ENCODE data around the gene TOP2A. TPM values are rescaled to one million over a fixed set of nuclear protein-coding genes. Genes with fewer than 3 reads are reported as not detected.

The TOP2A gene
- total and polyA plus RNA-seq, 9 of the 15 experiments (the other 6 are each of a cell fraction or from before 2014, with no cell fraction given): 133 to 347 (median 259) TPM

GRCh38 chr17:40347319-40348135 lies 70.2 kb downstream of the TOP2A start:
- FAIRE-seq (no peak), ATAC-seq (no peak), DNase-seq (ENCODE audit: extremely low read depth in 1 of 4, low spot score in 3 of 4) (peak in 2 of 4 experiments; percentile 49 to 52)
- Histone ChIP-seq H2AFZ (ENCODE audit: low read depth, low read length) (no peak overlapping the region), H3K27me3 (ENCODE audit: control insufficient read depth in 2 of 2, insufficient read depth in 2 of 2, low read length in 2 of 2) (no peaks in the 10 kb centered on the region), H3K9me1 (ENCODE audit: control insufficient read depth, insufficient read depth, low read length) (no peaks in the 10 kb centered on the region), H3K4me1 (replicated peaks in 1 of 2; ENCODE audit: control insufficient read depth in 2 of 2, insufficient read depth in 2 of 2, low read length in 2 of 2) (peaks cover 50 to 74% of the 10 kb centered on the region in 2 experiments), H3K9ac (ENCODE audit: insufficient read depth in 1 of 2, low read depth in 2 of 2, low read length in 2 of 2) (peak overlapping the region; percentile 16 to 44; a peak in 2 of 4 replicates), H4K20me1 (replicated peaks; ENCODE audit: control insufficient read depth, insufficient read depth, low read length) (0 out of 2 replicates have a peak, but pooled peaks cover 3% of the 10 kb centered on the region), H3K79me2 (ENCODE audit: control insufficient read depth, insufficient read depth, low read length) (peaks cover 64% of the 10 kb centered on the region), H3K9me3 (replicated peaks; ENCODE audit: control insufficient read depth, insufficient read depth, low read depth, low read length) (no peaks in the 10 kb centered on the region), H3K4me2 (ENCODE audit: insufficient read depth, low read length) (peak overlapping the region; percentile 38; the same call in 1 of the 2 replicates), H3K4me3 (no peak overlapping the region), H3K36me3 (ENCODE audit: control insufficient read depth, insufficient read depth, low read length) (peaks cover 46% of the 10 kb centered on the region; the same call in 2 of the 3 replicates), H3K27ac (ENCODE audit: extremely low read depth, low read depth, low read length) (peak overlapping the region; percentile 15; the same call in 1 of the 3 replicates)
- in situ Hi-C loops (cut with MboI) (no loop called here), intact Hi-C loops (cut with micrococcal nuclease) (no loop called here)
- TF ChIP-seq HINFP (tag; conservative IDR thresholded peaks at IDR 0.05; ENCODE audit: low read depth) (no peak), SIN3B (IDR thresholded peaks at IDR 0.05; ENCODE audit: low read depth) (no peak), VEZF1 (CRISPR knock-in tag; IDR thresholded peaks at IDR 0.05) (peak; percentile 86), GABPA (tag; conservative IDR thresholded peaks at IDR 0.05; ENCODE audit: low read depth) (peak; percentile 77), E4F1 (CRISPR knock-in tag; IDR thresholded peaks at IDR 0.05; ENCODE audit: borderline replicate concordance) (no peak)
- ChIA-PET CTCF (ENCODE audit: low intra/inter-chr PET ratio) (no interaction called here), POLR2A (interaction anchor here (1.1 kb wide), 1 partner anchor 11 kb away, joined by 4 read pairs; no protein-coding TSS in a partner anchor)
- WGBS (ENCODE audit: insufficient coverage, low coverage, missing lambda C conversion rate): 33% methylated on average over 4 of the region's 9 CpGs
- no TSS peak for BruUV-seq (replicated peaks)
